Muscle of leg (tissue), 11 donors: ENCODE results near the gene RNU6-7. TPM values are rescaled to one million over a fixed set of nuclear protein-coding genes. Genes with fewer than 3 reads are reported as not detected.

Experiments used
- DNase-seq: peaks from one replicate; pipeline ENCODE4 v3.0.0; 2013
- H3K27ac ChIP-seq: one replicate; pipeline ENCODE4 v1.5.1; 2013; ENCODE audit warnings: mild to moderate bottlenecking, low read length, control low read depth
- H3K27me3 ChIP-seq: one replicate; pipeline ENCODE4 v1.6.1; 2013; ENCODE audit warnings: low read length; ENCODE audit not compliant: control insufficient read depth, insufficient read depth
- H3K36me3 ChIP-seq: one replicate; pipeline ENCODE4 v1.6.1; 2013; ENCODE audit warnings: low read length; ENCODE audit not compliant: control insufficient read depth, insufficient read depth
- H3K4me1 ChIP-seq: one replicate; pipeline ENCODE4 v1.6.1; 2013; ENCODE audit warnings: low read length; ENCODE audit not compliant: control insufficient read depth, insufficient read depth
- H3K4me3 ChIP-seq: one replicate; pipeline ENCODE4 v1.5.1; 2013; ENCODE audit warnings: low read length, control low read depth
- H3K9me3 ChIP-seq: replicated peaks from 2 replicates; pipeline ENCODE4 v1.6.1; 2013; ENCODE audit warnings: low read depth, low read length; ENCODE audit not compliant: control insufficient read depth
- WGBS: methylation state at CpG from one replicate; pipeline ENCODE4 v1.1.5; 2013; ENCODE audit warnings: missing lambda C conversion rate; ENCODE audit not compliant: insufficient coverage; 5-methylcytosine and 5-hydroxymethylcytosine counted together
- polyA plus RNA-seq, 8 donors: library from polyadenylated mRNA; unstranded; fragments of 120-200 nt; gene quantifications; one replicate each; pipeline versions ENCODE4 v1.2.1 to v1.2.3, GENCODE V29; 2013; ENCODE audit warnings: inconsistent platforms in 1 of 8, low replicate concordance in 1 of 8; ENCODE audit not compliant: insufficient read length in 8 of 8, insufficient read depth in 1 of 8
- total RNA-seq: library from RNA; stranded (reverse); fragments of 120-200 nt; gene quantifications from one replicate; pipeline ENCODE4 v1.2.4, GENCODE V29; 2013

Gene RNU6-7
- total and polyA plus RNA-seq, 9 donors = not detected

- H3K36me3 ChIP-seq = no peaks in the 10 kb centered on the region
- no peaks in the 10 kb centered on the region for H3K4me1 ChIP-seq
- H3K27me3 ChIP-seq = no peaks in the 10 kb centered on the region
- no peak for DNase-seq
- no CpG with 5 or more reads among the region's 1 CpG for WGBS
- H3K27ac ChIP-seq = no peak overlapping the region
- H3K4me3 ChIP-seq = no peak overlapping the region
- H3K9me3 ChIP-seq = no peaks in the 10 kb centered on the region
Observed at GRCh38 chr14:32226056-32226455, 24.2 kb downstream of the RNU6-7 start.

- H3K27ac ChIP-seq = no peak overlapping the region
- H3K27me3 ChIP-seq = no peaks in the 10 kb centered on the region
- WGBS = no CpG with 5 or more reads among the region's 3 CpGs
- H3K4me3 ChIP-seq = no peak overlapping the region
- no peaks in the 10 kb centered on the region for H3K4me1 ChIP-seq
- no peak for DNase-seq
- H3K36me3 ChIP-seq = no peaks in the 10 kb centered on the region
- H3K9me3 ChIP-seq = no peaks in the 10 kb centered on the region
Observed at GRCh38 chr14:32230181-32230580, 28.3 kb downstream of the RNU6-7 start.

- DNase-seq = no peak
- 63% methylated on average over 1 of the region's 2 CpGs for WGBS
- H3K9me3 ChIP-seq = no peaks in the 10 kb centered on the region
- no peak overlapping the region for H3K4me3 ChIP-seq
- H3K27me3 ChIP-seq = no peaks in the 10 kb centered on the region
- no peak overlapping the region for H3K27ac ChIP-seq
- H3K4me1 ChIP-seq = no peaks in the 10 kb centered on the region
- H3K36me3 ChIP-seq = no peaks in the 10 kb centered on the region
Observed at GRCh38 chr14:32230695-32231280, 28.9 kb downstream of the RNU6-7 start.

GRCh38 chr14:32232481-32232880 is 30.6 kb downstream of the RNU6-7 start:
- Histone ChIP-seq H3K27ac (no peak overlapping the region), H3K36me3 (no peaks in the 10 kb centered on the region), H3K4me3 (no peak overlapping the region), H3K27me3 (no peaks in the 10 kb centered on the region), H3K4me1 (no peaks in the 10 kb centered on the region), H3K9me3 (no peaks in the 10 kb centered on the region)
- DNase-seq = no peak
- 80% methylated on average over 1 of the region's 1 CpG for WGBS

GRCh38 chr14:32233260-32233659 is 31.4 kb downstream of the RNU6-7 start:
- WGBS = no CpG with 5 or more reads among the region's 1 CpG

GRCh38 chr14:32244404-32244803 is 42.6 kb downstream of the RNU6-7 start:
- DNase-seq = no peak
- H3K9me3 ChIP-seq = no peaks in the 10 kb centered on the region
- H3K4me3 ChIP-seq = no peak overlapping the region
- no peaks in the 10 kb centered on the region for H3K4me1 ChIP-seq
- H3K27me3 ChIP-seq = no peaks in the 10 kb centered on the region
- no peaks in the 10 kb centered on the region for H3K36me3 ChIP-seq
- H3K27ac ChIP-seq = no peak overlapping the region

More at GRCh38 chr14:32233260-32233659, 31.4 kb downstream of the RNU6-7 start:
- Histone ChIP-seq H3K4me3 (no peak overlapping the region), H3K4me1 (no peaks in the 10 kb centered on the region), H3K27me3 (no peaks in the 10 kb centered on the region), H3K27ac (no peak overlapping the region), H3K36me3 (no peaks in the 10 kb centered on the region), H3K9me3 (no peaks in the 10 kb centered on the region)
- DNase-seq = no peak

- H3K4me3 ChIP-seq = no peak overlapping the region
- DNase-seq = no peak
- no peak overlapping the region for H3K27ac ChIP-seq
- no peaks in the 10 kb centered on the region for H3K36me3 ChIP-seq
- no peaks in the 10 kb centered on the region for H3K27me3 ChIP-seq
- no peaks in the 10 kb centered on the region for H3K4me1 ChIP-seq
- no peaks in the 10 kb centered on the region for H3K9me3 ChIP-seq
- WGBS = 84% methylated on average over 4 of the region's 5 CpGs
Observed at GRCh38 chr14:32246751-32247150, 44.9 kb downstream of the RNU6-7 start.

- H3K27ac ChIP-seq = no peak overlapping the region
- H3K36me3 ChIP-seq = no peaks in the 10 kb centered on the region
- H3K27me3 ChIP-seq = no peaks in the 10 kb centered on the region
- DNase-seq = no peak
- H3K4me1 ChIP-seq = peaks cover 3% of the 10 kb centered on the region
- no peaks in the 10 kb centered on the region for H3K9me3 ChIP-seq
- no peak overlapping the region for H3K4me3 ChIP-seq
- WGBS = 87% methylated on average over 5 of the region's 5 CpGs
Observed at GRCh38 chr14:32249371-32249770, 47.5 kb downstream of the RNU6-7 start.

- H3K4me3 ChIP-seq = no peak overlapping the region
- H3K27me3 ChIP-seq = no peaks in the 10 kb centered on the region
- H3K4me1 ChIP-seq = peaks cover 6% of the 10 kb centered on the region
- no peaks in the 10 kb centered on the region for H3K9me3 ChIP-seq
- no peaks in the 10 kb centered on the region for H3K36me3 ChIP-seq
- no peak for DNase-seq
- H3K27ac ChIP-seq = no peak overlapping the region
- WGBS = 75% methylated on average over 1 of the region's 4 CpGs
Observed at GRCh38 chr14:32249780-32250179, 47.9 kb downstream of the RNU6-7 start.

GRCh38 chr14:32250681-32251080 is 48.8 kb downstream of the RNU6-7 start:
- no peak overlapping the region for H3K4me3 ChIP-seq
- WGBS = 76% methylated on average over 2 of the region's 3 CpGs

GRCh38 chr14:32251530-32251929 is 49.7 kb downstream of the RNU6-7 start:
- no peak for DNase-seq
- no peak overlapping the region for H3K27ac ChIP-seq

More at GRCh38 chr14:32250681-32251080, 48.8 kb downstream of the RNU6-7 start:
- DNase-seq = no peak
- Histone ChIP-seq H3K4me1 (peaks cover 11% of the 10 kb centered on the region), H3K27me3 (no peaks in the 10 kb centered on the region), H3K36me3 (no peaks in the 10 kb centered on the region), H3K27ac (no peak overlapping the region), H3K9me3 (no peaks in the 10 kb centered on the region)

More at GRCh38 chr14:32251530-32251929, 49.7 kb downstream of the RNU6-7 start:
- Histone ChIP-seq H3K4me1 (peaks cover 12% of the 10 kb centered on the region), H3K36me3 (no peaks in the 10 kb centered on the region), H3K4me3 (no peak overlapping the region), H3K27me3 (no peaks in the 10 kb centered on the region), H3K9me3 (no peaks in the 10 kb centered on the region)
- no CpG with 5 or more reads among the region's 4 CpGs for WGBS
